HL-60 (cell line): ENCODE data around the gene CSH1.
"Not testable (repeated sequence)": the region's sequence is repeated elsewhere in the genome, so short reads cannot be mapped to it uniquely, and the experiment has no call there.

Experiments used
- DNase-seq, 2 experiments: peaks; one replicate each; pipeline ENCODE4 v3.0.0-alpha.2; 2010 to 2020; ENCODE audit warnings: low read depth in 1 of 2, low spot score in 1 of 2
- H3K27ac ChIP-seq: fragments of 250-450 bp; sonication (Bioruptor Pico); replicated peaks from 2 replicates; pipeline ENCODE4 v1.5.1; 2020; ENCODE audit warnings: mild to moderate bottlenecking, moderate library complexity
- H3K27me3 ChIP-seq: fragments of 250-450 bp; sonication (Bioruptor Pico); 2 replicates; pipeline ENCODE4 v1.5.1; 2021; ENCODE audit warnings: mild to moderate bottlenecking, moderate library complexity; ENCODE audit not compliant: insufficient read depth, poor library complexity, severe bottlenecking
- H3K4me3 ChIP-seq: replicated peaks from 2 replicates; pipeline ENCODE4 v1.5.1; 2011; ENCODE audit warnings: mild to moderate bottlenecking, control low read depth, low read length; ENCODE audit not compliant: insufficient read depth
- GABPA ChIP-seq: IDR thresholded peaks from 2 replicates; pipeline ENCODE4 v1.6.1; 2012; ENCODE audit warnings: low read depth
- POLR2AphosphoS5 ChIP-seq: IDR thresholded peaks from 2 replicates; pipeline ENCODE4 v1.6.1; 2012; ENCODE audit warnings: low read depth
- REST ChIP-seq: IDR thresholded peaks from 2 replicates; pipeline ENCODE4 v1.6.1; 2012; ENCODE audit warnings: low read depth; ENCODE audit not compliant: insufficient replicate concordance
- SPI1 ChIP-seq: IDR thresholded peaks from 2 replicates; pipeline ENCODE4 v1.6.1; 2012; ENCODE audit warnings: low read depth, mild to moderate bottlenecking, borderline replicate concordance
- TF ChIP-seq, protein P1 (sequence below): IDR thresholded peaks from one replicate; pipeline ENCODE4 v1.5.1; 2011; ENCODE audit warnings: low read length, control low read depth, inconsistent platforms; ENCODE audit not compliant: insufficient read depth

Gene CSH1

DNA sequence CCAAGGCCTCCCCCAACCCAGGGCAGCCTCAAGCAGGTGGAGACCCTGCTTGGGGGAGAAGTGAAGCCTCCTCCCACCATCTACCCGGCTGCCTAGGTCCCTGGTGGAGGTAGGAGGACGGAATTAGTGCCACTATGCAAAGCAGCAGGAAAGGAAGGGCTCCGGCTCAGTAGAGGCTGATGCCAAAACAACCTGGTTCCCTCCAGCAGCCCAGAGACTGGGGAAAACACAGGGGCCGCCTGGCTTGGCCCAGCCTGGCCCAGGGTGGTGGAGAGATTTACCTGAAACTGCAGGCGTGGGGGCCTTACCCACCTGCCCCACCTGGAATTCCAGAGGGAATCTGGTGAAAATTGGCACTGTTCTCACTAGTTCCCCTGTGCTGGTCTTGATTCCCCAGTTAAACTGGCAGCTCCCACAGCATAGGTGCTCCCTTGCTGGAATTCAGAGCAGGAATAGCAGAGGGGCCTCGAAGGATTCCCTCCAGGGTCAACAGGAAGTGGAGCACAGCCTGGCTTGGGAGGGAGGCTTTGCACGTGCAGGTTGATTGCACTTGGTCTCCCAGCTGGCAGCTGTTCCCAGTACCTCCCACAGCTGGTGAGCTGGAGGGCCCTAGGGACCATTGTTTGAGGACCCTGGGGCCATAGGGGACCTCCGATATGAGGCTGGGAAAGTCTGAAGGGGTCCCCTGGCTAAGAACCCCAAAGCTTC lies 31.2 kb upstream of the CSH1 start:
- Histone ChIP-seq H3K4me3 (no peak overlapping the region), H3K27ac (no peak overlapping the region), H3K27me3 (no peaks in the 10 kb centered on the region)
- TF ChIP-seq POLR2AphosphoS5: no peak
- no peak for TF ChIP-seq REST
- no peak for TF ChIP-seq GABPA
- TF ChIP-seq, protein P1, sequence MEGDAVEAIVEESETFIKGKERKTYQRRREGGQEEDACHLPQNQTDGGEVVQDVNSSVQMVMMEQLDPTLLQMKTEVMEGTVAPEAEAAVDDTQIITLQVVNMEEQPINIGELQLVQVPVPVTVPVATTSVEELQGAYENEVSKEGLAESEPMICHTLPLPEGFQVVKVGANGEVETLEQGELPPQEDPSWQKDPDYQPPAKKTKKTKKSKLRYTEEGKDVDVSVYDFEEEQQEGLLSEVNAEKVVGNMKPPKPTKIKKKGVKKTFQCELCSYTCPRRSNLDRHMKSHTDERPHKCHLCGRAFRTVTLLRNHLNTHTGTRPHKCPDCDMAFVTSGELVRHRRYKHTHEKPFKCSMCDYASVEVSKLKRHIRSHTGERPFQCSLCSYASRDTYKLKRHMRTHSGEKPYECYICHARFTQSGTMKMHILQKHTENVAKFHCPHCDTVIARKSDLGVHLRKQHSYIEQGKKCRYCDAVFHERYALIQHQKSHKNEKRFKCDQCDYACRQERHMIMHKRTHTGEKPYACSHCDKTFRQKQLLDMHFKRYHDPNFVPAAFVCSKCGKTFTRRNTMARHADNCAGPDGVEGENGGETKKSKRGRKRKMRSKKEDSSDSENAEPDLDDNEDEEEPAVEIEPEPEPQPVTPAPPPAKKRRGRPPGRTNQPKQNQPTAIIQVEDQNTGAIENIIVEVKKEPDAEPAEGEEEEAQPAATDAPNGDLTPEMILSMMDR: no peak
- TF ChIP-seq SPI1: no peak
- DNase-seq: no peak

- Histone ChIP-seq H3K4me3 (no peak overlapping the region), H3K27ac (no peak overlapping the region), H3K27me3 (no peaks in the 10 kb centered on the region)
- no peak for DNase-seq
- TF ChIP-seq, protein P1: no peak
- TF ChIP-seq POLR2AphosphoS5: no peak
- no peak for TF ChIP-seq GABPA
- no peak for TF ChIP-seq REST
- no peak for TF ChIP-seq SPI1
Observed at GRCh38 chr17:63926164-63926563, 29.8 kb upstream of the CSH1 start.

DNA sequence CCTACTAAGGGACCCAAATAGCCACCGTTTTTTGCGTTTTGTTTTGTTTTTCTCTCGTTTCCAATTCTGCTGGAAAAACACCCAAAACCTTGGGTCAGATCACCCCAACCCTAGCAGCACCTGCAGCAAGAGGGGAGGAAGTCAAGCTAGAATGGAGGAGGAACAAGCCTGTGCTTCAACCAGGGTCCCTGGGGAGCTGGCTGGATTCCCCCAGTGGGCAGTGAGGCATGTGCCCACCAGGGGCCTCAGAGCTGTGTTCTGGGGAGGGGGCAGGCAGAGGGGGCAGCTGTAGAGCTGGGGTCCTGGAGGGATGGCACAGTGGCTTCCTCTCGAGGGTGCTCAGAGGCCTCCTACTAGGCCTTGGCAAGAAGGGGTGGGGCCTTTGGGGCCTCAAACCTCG lies 29.2 kb upstream of the CSH1 start:
- H3K27ac ChIP-seq: no peak overlapping the region
- H3K27me3 ChIP-seq: no peaks in the 10 kb centered on the region
- TF ChIP-seq SPI1: peak; percentile 9; the same call in 1 of the 2 replicates
- TF ChIP-seq, protein P1: no peak
- no peak overlapping the region for H3K4me3 ChIP-seq
- no peak for DNase-seq

DNA sequence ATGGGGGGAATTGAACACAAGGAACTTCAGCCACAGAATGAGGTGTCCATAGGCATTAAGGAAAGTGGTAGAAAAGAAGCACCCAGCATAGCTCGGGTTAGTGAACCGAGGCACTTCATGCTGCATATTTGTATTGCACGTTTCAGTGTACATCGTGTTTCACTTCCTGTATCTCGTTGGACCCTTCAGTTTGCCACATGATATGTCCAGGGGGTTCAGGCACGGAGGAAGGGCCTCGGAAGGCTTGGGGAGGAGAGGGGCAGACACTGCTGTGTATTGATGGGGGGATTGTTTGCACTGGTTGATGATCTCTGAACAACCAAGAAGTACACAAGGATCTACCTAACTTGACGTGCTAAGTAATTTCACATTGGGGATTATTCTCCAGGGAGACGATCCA lies 26.0 kb upstream of the CSH1 start:
- not testable (repeated sequence) for H3K4me3 ChIP-seq, H3K27me3 ChIP-seq, H3K27ac ChIP-seq, DNase-seq

DNA sequence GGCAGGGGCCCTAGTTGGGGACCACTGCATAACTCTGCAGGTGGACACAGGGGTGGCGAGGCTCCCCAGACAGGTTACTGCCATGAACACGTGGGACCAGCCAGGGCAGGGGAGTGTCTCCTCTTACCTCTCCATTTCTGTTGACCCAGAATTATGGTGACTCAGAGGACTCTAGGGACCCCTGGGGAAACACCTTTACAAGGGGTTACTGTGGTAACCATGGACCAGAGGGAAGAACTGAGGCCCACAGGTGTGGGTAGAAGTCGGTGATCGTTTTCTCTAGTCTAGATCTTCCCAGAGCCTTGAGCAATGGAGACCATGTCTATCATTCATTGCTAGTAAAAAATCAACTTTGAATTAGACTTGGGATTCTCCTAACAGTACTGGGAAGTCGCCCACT lies 24.4 kb upstream of the CSH1 start:
- H3K27me3 ChIP-seq, H3K4me3 ChIP-seq, H3K27ac ChIP-seq, DNase-seq: not testable (repeated sequence)

DNA sequence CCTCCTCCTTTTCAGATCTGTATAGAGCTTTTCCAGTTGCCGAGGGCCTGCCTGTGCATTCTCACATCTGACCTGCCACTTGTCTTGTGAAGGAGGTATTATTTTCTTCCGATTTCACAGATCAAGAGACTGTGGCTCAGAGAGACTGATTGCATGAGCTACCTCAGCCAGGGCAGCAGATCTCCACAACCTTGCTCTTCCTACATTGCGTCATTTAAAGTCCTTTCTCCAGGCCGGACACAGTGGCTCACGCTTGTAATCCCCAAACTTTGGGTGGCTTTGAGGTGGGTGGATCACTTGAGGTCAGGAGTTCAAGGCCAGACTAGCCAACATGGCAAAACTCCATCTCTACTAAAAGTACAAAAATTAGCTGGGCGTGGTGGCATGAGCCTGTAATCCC lies 23.7 kb upstream of the CSH1 start:
- H3K4me3 ChIP-seq, DNase-seq, H3K27me3 ChIP-seq, H3K27ac ChIP-seq: not testable (repeated sequence)
